Neural cell (in vitro differentiated cells): ENCODE results near the gene MYO1D. TPM values are rescaled to one million over a fixed set of nuclear protein-coding genes. Genes with fewer than 3 reads are reported as not detected.

Experiments
- H2AFZ ChIP-seq: fragments of 200-600, 300-800 bp; sonication (generic), shearing (Covaris generic); 2 replicates; pipeline ENCODE4 v1.6.0; 2014; ENCODE audit warnings: low read depth, mild to moderate bottlenecking, antibody characterized with exemption, low read length, moderate library complexity
- H3F3A ChIP-seq: fragments of 200-600 bp; shearing (Covaris generic); 2 replicates; pipeline ENCODE4 v1.6.1; 2016; ENCODE audit warnings: mild to moderate bottlenecking, moderate library complexity, mixed read lengths, antibody characterized with exemption, low read length; ENCODE audit not compliant: insufficient read depth, poor library complexity, severe bottlenecking
- H3K27ac ChIP-seq: fragments of 200-600, 300-800 bp; sonication (generic), shearing (Covaris generic); 2 replicates; pipeline ENCODE4 v1.5.1; 2014; ENCODE audit warnings: mild to moderate bottlenecking, low read length, moderate library complexity
- H3K27me3 ChIP-seq: fragments of 300-800, 200-600 bp; sonication (generic), shearing (Covaris generic); 2 replicates; pipeline ENCODE4 v1.6.0; 2014; ENCODE audit warnings: mild to moderate bottlenecking, low read depth, low read length, moderate library complexity; ENCODE audit not compliant: insufficient read depth
- H3K36me3 ChIP-seq: fragments of 300-800, 200-600 bp; sonication (generic), shearing (Covaris generic); 2 replicates; pipeline ENCODE4 v1.5.1; 2014; ENCODE audit warnings: mild to moderate bottlenecking, antibody characterized with exemption, low read length, moderate library complexity; ENCODE audit not compliant: insufficient read depth
- H3K4me2 ChIP-seq: fragments of 300-800, 200-600 bp; sonication (generic), shearing (Covaris generic); 2 replicates; pipeline ENCODE4 v1.6.0; 2014; ENCODE audit warnings: mild to moderate bottlenecking, low read length
- H3K4me3 ChIP-seq: fragments of 300-800, 200-600 bp; sonication (generic), shearing (Covaris generic); 2 replicates; pipeline ENCODE4 v1.5.1; 2014; ENCODE audit warnings: mild to moderate bottlenecking, low read length, moderate library complexity
- H3K79me2 ChIP-seq: fragments of 200-600 bp; shearing (Covaris generic); replicated peaks from 2 replicates; pipeline ENCODE4 v1.6.0; 2014; ENCODE audit warnings: mild to moderate bottlenecking, low read length, moderate library complexity; ENCODE audit not compliant: insufficient read depth
- H3K9ac ChIP-seq: fragments of 300-800, 200-600 bp; sonication (generic), shearing (Covaris generic); 2 replicates; pipeline ENCODE4 v1.6.1; 2016; ENCODE audit warnings: mild to moderate bottlenecking, low read length, mixed read lengths
- H3K9me2 ChIP-seq: fragments of 200-600 bp; shearing (Covaris generic); 2 replicates; pipeline ENCODE4 v1.6.1; 2016; ENCODE audit warnings: mild to moderate bottlenecking, low read length, mixed read lengths; ENCODE audit not compliant: insufficient read depth
- H3K9me3 ChIP-seq: fragments of 200-600, 300-800 bp; sonication (generic), shearing (Covaris generic); 2 replicates; pipeline ENCODE4 v1.6.1; 2016; ENCODE audit warnings: mild to moderate bottlenecking, mixed run types, low read length, moderate library complexity, mixed read lengths
- H4K20me1 ChIP-seq: fragments of 200-600 bp; shearing (Covaris generic); 2 replicates; pipeline ENCODE4 v1.6.1; 2016; ENCODE audit warnings: mild to moderate bottlenecking, mixed run types; ENCODE audit not compliant: insufficient read depth
- CTCF ChIP-seq: fragments of 450-650 bp; IDR thresholded peaks from 2 replicates; pipeline ENCODE4 v1.5.1; 2014; ENCODE audit warnings: antibody characterized with exemption, mild to moderate bottlenecking, moderate library complexity; ENCODE audit not compliant: poor library complexity, severe bottlenecking
- EP300 ChIP-seq: fragments of 450-650 bp; conservative IDR thresholded peaks from 2 replicates; pipeline ENCODE4 v1.6.1; 2014; ENCODE audit warnings: antibody characterized with exemption, mild to moderate bottlenecking, moderate library complexity; ENCODE audit not compliant: poor library complexity, severe bottlenecking
- EZH2 ChIP-seq: fragments of 200-600, 300-800 bp; shearing (Covaris generic), sonication (generic); IDR thresholded peaks from 2 replicates; pipeline ENCODE4 v1.6.1; 2014; ENCODE audit warnings: antibody characterized with exemption, low read length, borderline replicate concordance, mild to moderate bottlenecking; ENCODE audit not compliant: insufficient read depth, poor library complexity, severe bottlenecking
- MXI1 ChIP-seq: fragments of 450-650 bp; conservative IDR thresholded peaks from 2 replicates; pipeline ENCODE4 v1.6.1; 2014; ENCODE audit warnings: antibody characterized with exemption, mild to moderate bottlenecking; ENCODE audit not compliant: poor library complexity, severe bottlenecking
- POLR2AphosphoS5 ChIP-seq: IDR thresholded peaks from 2 replicates; pipeline ENCODE4 v1.6.1; 2012
- RAD21 ChIP-seq: fragments of 450-650 bp; conservative IDR thresholded peaks from 2 replicates; pipeline ENCODE4 v1.6.1; 2014; ENCODE audit warnings: antibody characterized with exemption, mild to moderate bottlenecking, moderate library complexity
- REST ChIP-seq: IDR thresholded peaks from 2 replicates; pipeline ENCODE4 v1.6.1; 2012; ENCODE audit warnings: borderline replicate concordance
- SMC3 ChIP-seq: fragments of 450-650 bp; conservative IDR thresholded peaks from 2 replicates; pipeline ENCODE4 v1.6.1; 2014; ENCODE audit warnings: antibody characterized with exemption, mild to moderate bottlenecking, moderate library complexity; ENCODE audit not compliant: poor library complexity
- TAF1 ChIP-seq: IDR thresholded peaks from 2 replicates; pipeline ENCODE4 v1.6.1; 2012; ENCODE audit warnings: low read depth
- polyA plus RNA-seq: library from polyadenylated mRNA; depleted of rRNA; stranded (reverse); fragments of >200 nt; gene quantifications from 2 replicates; pipeline ENCODE4 v1.2.3, GENCODE V29; 2014

MYO1D gene
- polyA plus RNA-seq, 1 donor from 2014 or later, result 10.7 TPM

GRCh38 chr17:32514606-32515005, 362.3 kb downstream of the MYO1D start:
- Histone ChIP-seq H3K79me2 (peaks cover 6% of the 10 kb centered on the region), H3K27me3 (no peaks in the 10 kb centered on the region), H3K9ac (no peak overlapping the region), H3K9me2 (no peaks in the 10 kb centered on the region), H3K36me3 (no peaks in the 10 kb centered on the region), H3K9me3 (no peaks in the 10 kb centered on the region), H4K20me1 (no peaks in the 10 kb centered on the region), H3F3A (peaks cover 5% of the 10 kb centered on the region), H2AFZ (no peak overlapping the region), H3K27ac (no peak overlapping the region), H3K4me3 (no peak overlapping the region), H3K4me2 (no peak overlapping the region)
- TF ChIP-seq TAF1 (no peak), EP300 (no peak), POLR2AphosphoS5 (no peak), SMC3 (no peak), EZH2 (no peak), RAD21 (no peak), MXI1 (no peak), REST (no peak), CTCF (no peak)

- Histone ChIP-seq H4K20me1 (no peaks in the 10 kb centered on the region), H3K9me2 (no peaks in the 10 kb centered on the region)
- TF ChIP-seq EZH2, result no peak
- TF ChIP-seq EP300, result no peak
- TF ChIP-seq SMC3, result no peak
- TF ChIP-seq MXI1, result no peak
- no peak for TF ChIP-seq TAF1
- no peak for TF ChIP-seq POLR2AphosphoS5
- no peak for TF ChIP-seq REST
- TF ChIP-seq RAD21, result no peak
- no peak for TF ChIP-seq CTCF
Measured at GRCh38 chr17:32513579-32513978, 363.3 kb downstream of the MYO1D start.

More at GRCh38 chr17:32513579-32513978, 363.3 kb downstream of the MYO1D start:
- no peak overlapping the region for H3K4me2 ChIP-seq
- H3K9ac ChIP-seq, result no peak overlapping the region
- H3K9me3 ChIP-seq, result no peaks in the 10 kb centered on the region
- H3K79me2 ChIP-seq, result peaks cover 6% of the 10 kb centered on the region
- no peaks in the 10 kb centered on the region for H3K27me3 ChIP-seq
- H3K27ac ChIP-seq, result no peak overlapping the region
- no peak overlapping the region for H2AFZ ChIP-seq
- no peaks in the 10 kb centered on the region for H3K36me3 ChIP-seq
- peaks cover 5% of the 10 kb centered on the region for H3F3A ChIP-seq
- H3K4me3 ChIP-seq, result no peak overlapping the region
